ENCODE data around the gene PLCE1. TPM values are rescaled to one million over a fixed set of nuclear protein-coding genes. Genes with fewer than 3 reads are reported as not detected.

PLCE1 gene
- total RNA-seq, 1 experiment from 2014 or later, result 0.23 TPM

GRCh38 chr10:94016727-94017714 is 23.3 kb downstream of the PLCE1 start:
- peaks cover 10% of the 10 kb centered on the region for H3K4me1 Mint-ChIP-seq (ENCODE audit: insufficient read depth, unreplicated experiment)
- ChIA-PET POLR2A (interaction anchor here (0.6 kb wide), 1 partner anchor 131 kb away, joined by 3 read pairs; no protein-coding TSS in a partner anchor), CTCF (no interaction called here)
- no peaks in the 10 kb centered on the region for H3K27me3 Mint-ChIP-seq (ENCODE audit: insufficient read depth, unreplicated experiment)
- H3K4me3 Mint-ChIP-seq (ENCODE audit: unreplicated experiment), result no peak overlapping the region
- no peak overlapping the region for H3K27ac Mint-ChIP-seq (ENCODE audit: low read depth, unreplicated experiment)
- DNase-seq (ENCODE audit: unreplicated experiment), result no peak
- intact Hi-C loops (cut with micrococcal nuclease), result no loop called here
- no peaks in the 10 kb centered on the region for H3K36me3 Mint-ChIP-seq (ENCODE audit: insufficient read depth, unreplicated experiment)
- BruUV-seq (replicated peaks), result no TSS peak
- no peaks in the 10 kb centered on the region for H3K9me3 Mint-ChIP-seq (ENCODE audit: unreplicated experiment)
- TF ChIP-seq CTCF (IDR thresholded peaks at IDR 0.05; ENCODE audit: unreplicated experiment), result no peak

GRCh38 chr10:94018107-94018506 is 24.4 kb downstream of the PLCE1 start:
- intact Hi-C loops (cut with micrococcal nuclease), result no loop called here
- H3K4me3 Mint-ChIP-seq (ENCODE audit: unreplicated experiment), result no peak overlapping the region
- ChIA-PET CTCF (no interaction called here), POLR2A (no interaction called here)
- peaks cover 10% of the 10 kb centered on the region for H3K4me1 Mint-ChIP-seq (ENCODE audit: insufficient read depth, unreplicated experiment)
- no TSS peak for BruUV-seq (replicated peaks)
- H3K27ac Mint-ChIP-seq (ENCODE audit: low read depth, unreplicated experiment), result no peak overlapping the region
- no peak for DNase-seq (ENCODE audit: unreplicated experiment)
- H3K27me3 Mint-ChIP-seq (ENCODE audit: insufficient read depth, unreplicated experiment), result no peaks in the 10 kb centered on the region
- TF ChIP-seq CTCF (IDR thresholded peaks at IDR 0.05; ENCODE audit: unreplicated experiment), result no peak
- H3K9me3 Mint-ChIP-seq (ENCODE audit: unreplicated experiment), result no peaks in the 10 kb centered on the region
- no peaks in the 10 kb centered on the region for H3K36me3 Mint-ChIP-seq (ENCODE audit: insufficient read depth, unreplicated experiment)

- H3K9me3 Mint-ChIP-seq (ENCODE audit: unreplicated experiment), result peaks cover 20% of the 10 kb centered on the region
- no peak overlapping the region for H3K4me3 Mint-ChIP-seq (ENCODE audit: unreplicated experiment)
- no TSS peak for BruUV-seq (replicated peaks)
- peaks cover 6% of the 10 kb centered on the region for H3K4me1 Mint-ChIP-seq (ENCODE audit: insufficient read depth, unreplicated experiment)
- ChIA-PET POLR2A (no interaction called here), CTCF (no interaction called here)
- no peaks in the 10 kb centered on the region for H3K36me3 Mint-ChIP-seq (ENCODE audit: insufficient read depth, unreplicated experiment)
- H3K27me3 Mint-ChIP-seq (ENCODE audit: insufficient read depth, unreplicated experiment), result no peaks in the 10 kb centered on the region
- H3K27ac Mint-ChIP-seq (ENCODE audit: low read depth, unreplicated experiment), result no peak overlapping the region
- DNase-seq (ENCODE audit: unreplicated experiment), result no peak
- TF ChIP-seq CTCF (IDR thresholded peaks at IDR 0.05; ENCODE audit: unreplicated experiment), result no peak
- intact Hi-C loops (cut with micrococcal nuclease), result no loop called here
Measured at GRCh38 chr10:94023906-94024305, 30.2 kb downstream of the PLCE1 start.

GRCh38 chr10:94024407-94024806 is 30.7 kb downstream of the PLCE1 start:
- BruUV-seq (replicated peaks), result no TSS peak
- intact Hi-C loops (cut with micrococcal nuclease), result no loop called here
- no peak overlapping the region for H3K27ac Mint-ChIP-seq (ENCODE audit: low read depth, unreplicated experiment)
- CTCF ChIA-PET, result interaction anchor here (1.3 kb wide), 1 partner anchor 16 kb away, joined by 3 read pairs; no protein-coding TSS in a partner anchor
- H3K4me3 Mint-ChIP-seq (ENCODE audit: unreplicated experiment), result no peak overlapping the region
- H3K36me3 Mint-ChIP-seq (ENCODE audit: insufficient read depth, unreplicated experiment), result no peaks in the 10 kb centered on the region
- TF ChIP-seq CTCF (IDR thresholded peaks at IDR 0.05; ENCODE audit: unreplicated experiment), result no peak
- peaks cover 6% of the 10 kb centered on the region for H3K4me1 Mint-ChIP-seq (ENCODE audit: insufficient read depth, unreplicated experiment)
- POLR2A ChIA-PET, result no interaction called here
- H3K9me3 Mint-ChIP-seq (ENCODE audit: unreplicated experiment), result peaks cover 20% of the 10 kb centered on the region
- no peaks in the 10 kb centered on the region for H3K27me3 Mint-ChIP-seq (ENCODE audit: insufficient read depth, unreplicated experiment)
- no peak for DNase-seq (ENCODE audit: unreplicated experiment)
